ENCODE data around the gene FRMD4A. TPM values are rescaled to one million over a fixed set of nuclear protein-coding genes. Genes with fewer than 3 reads are reported as not detected.

FRMD4A gene
- total RNA-seq, 1 experiment from 2014 or later = 19.6 TPM

- H3K4me3 Mint-ChIP-seq = no peak overlapping the region
- H3K23me2 ChIP-seq (ENCODE audit: insufficient read length, low read depth, low read length, poor library complexity, severe bottlenecking) = no peaks in the 10 kb centered on the region
- H3K4me1 ChIP-seq (ENCODE audit: insufficient read depth, low read length) = no peaks in the 10 kb centered on the region
- H3K56ac ChIP-seq (ENCODE audit: insufficient read length, low read depth, low read length) = no peak overlapping the region
- H2BK120ac ChIP-seq (ENCODE audit: low read depth, low read length, poor library complexity, severe bottlenecking) = no peak overlapping the region
- no peak overlapping the region for H3K4ac ChIP-seq (ENCODE audit: low read depth, low read length)
- H3K79me1 ChIP-seq (ENCODE audit: insufficient read depth, low read depth, low read length, poor library complexity, severe bottlenecking) = no peaks in the 10 kb centered on the region
- H4K8ac ChIP-seq (replicated peaks; ENCODE audit: insufficient read length, low read depth, low read length) = no peak overlapping the region
- no peak overlapping the region for H3K4me2 ChIP-seq (ENCODE audit: insufficient read depth, insufficient read length, low read length)
- peaks cover 46 to 60% (median 56%) of the 10 kb centered on the region in 3 experiments for H3K36me3 Mint-ChIP-seq (ENCODE audit: insufficient read depth in 1 of 3, low read depth in 3 of 3)
- H3K27me3 Mint-ChIP-seq (ENCODE audit: low read depth) = no peaks in the 10 kb centered on the region; the same call in 1 of the 2 replicates
- H3K4me1 Mint-ChIP-seq = no peaks in the 10 kb centered on the region; a peak in 1 of 4 replicates
- H4K91ac ChIP-seq (ENCODE audit: insufficient read length, low read depth, low read length) = no peak overlapping the region
- H2AK5ac ChIP-seq (ENCODE audit: insufficient read length, low read length) = no peak overlapping the region
- no peak overlapping the region for H3K27ac ChIP-seq (ENCODE audit: insufficient read length, low read depth, low read length)
- H3K23ac ChIP-seq (ENCODE audit: insufficient read length, low read depth, low read length) = no peak overlapping the region
- no peak overlapping the region for H2BK20ac ChIP-seq (ENCODE audit: low read depth, low read length, poor library complexity, severe bottlenecking)
- H3K27me3 ChIP-seq (ENCODE audit: insufficient read depth, low read length) = no peaks in the 10 kb centered on the region
- no peak overlapping the region for H3K27ac Mint-ChIP-seq
- H3K9ac ChIP-seq (ENCODE audit: extremely low read depth, insufficient read length, low read length) = no peak overlapping the region
- no peak overlapping the region for H2BK12ac ChIP-seq (ENCODE audit: insufficient read length, low read depth, low read length)
- H3K14ac ChIP-seq (ENCODE audit: insufficient read depth, low read length) = no peak overlapping the region
- peaks cover 14% of the 10 kb centered on the region for H3K9me3 ChIP-seq (ENCODE audit: control insufficient read depth, low read depth, low read length)
- peaks cover 17 to 24% of the 10 kb centered on the region in 2 experiments for H3K9me3 Mint-ChIP-seq
- no peaks in the 10 kb centered on the region for H3K79me2 ChIP-seq (ENCODE audit: insufficient read depth, low read length)
- H2BK15ac ChIP-seq (ENCODE audit: low read depth, low read length) = no peak overlapping the region
- TF ChIP-seq CTCF (conservative IDR thresholded peaks at IDR 0.05) = no peak
- H3K18ac ChIP-seq (ENCODE audit: insufficient read length, low read depth, low read length) = no peak overlapping the region
- H3T11ph ChIP-seq (ENCODE audit: low read length) = no peak overlapping the region
- no peak overlapping the region for H2AFZ ChIP-seq (ENCODE audit: low read length)
- WGBS (ENCODE audit: extremely low coverage, insufficient read length, low lambda C conversion rate) = no CpG with 5 or more reads among the region's 2 CpGs
- H4K5ac ChIP-seq (ENCODE audit: insufficient read length, low read depth, low read length) = no peak overlapping the region
- DNase-seq = no peak
- H2BK5ac ChIP-seq (ENCODE audit: insufficient read length, low read length) = no peak overlapping the region
- no peaks in the 10 kb centered on the region for H4K20me1 ChIP-seq (ENCODE audit: control insufficient read depth, insufficient read depth, insufficient read length)
These were observed 688.4 kb downstream of the FRMD4A start for GRCh38 chr10:13642293-13642692.

Measured in H9 (cell line).